NCI-H2196 treated with DMSO at 0.1 percent for 48 hours (cell line): ENCODE data around the gene VAV2.

Source experiments
- DNase-seq: peaks from one replicate; lab custom pipeline; 2025; ENCODE audit not compliant: unreplicated experiment; lab: John Stamatoyannopoulos, UW

Gene VAV2

GRCh38 chr9:133881671-133882381 is 110.3 kb downstream of the VAV2 start:
- DNase-seq, result peak; percentile 55

DNA sequence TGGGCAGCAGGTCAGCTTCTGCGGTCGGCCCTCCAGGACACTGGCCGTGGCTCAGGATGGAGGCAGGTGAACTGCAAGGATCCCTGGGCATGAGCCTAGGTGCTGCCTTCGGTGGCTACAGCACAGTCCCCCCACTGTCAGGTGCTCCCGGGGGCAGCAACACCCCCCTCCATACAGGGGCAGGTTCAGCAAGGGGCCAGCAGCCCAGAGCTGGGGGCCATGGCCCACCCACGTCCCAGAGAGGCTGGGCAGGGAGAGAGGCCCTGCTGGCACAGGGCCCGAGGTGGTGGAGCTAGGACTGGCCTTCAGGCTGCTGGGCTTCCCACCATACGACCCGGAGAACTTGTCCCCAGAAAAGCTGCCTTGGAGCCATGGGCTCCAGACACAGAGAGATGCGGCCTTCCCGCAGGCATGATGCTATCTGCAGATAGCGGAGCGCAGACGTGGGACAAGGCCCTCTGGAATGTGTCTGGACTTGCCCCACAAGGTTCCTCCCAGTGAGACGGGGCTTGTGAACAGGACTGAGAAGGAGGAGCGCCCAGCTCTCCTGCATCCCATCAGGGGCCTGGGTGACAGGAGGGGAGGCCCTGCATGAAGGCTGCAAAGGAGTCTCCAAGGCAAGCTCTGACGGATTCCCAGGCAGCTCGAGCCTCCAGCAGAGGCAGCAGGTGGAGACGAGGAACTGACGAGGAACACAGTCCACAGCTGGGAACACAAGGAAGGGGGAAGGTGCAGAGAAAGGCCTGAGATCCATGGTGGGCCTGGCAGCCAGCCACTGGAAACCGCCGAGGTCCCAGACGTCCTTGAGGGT is 111.1 kb downstream of the VAV2 start:
- DNase-seq, result peak; percentile 55

GRCh38 chr9:133880136-133880535 is 112.0 kb downstream of the VAV2 start:
- DNase-seq, result no peak

DNA sequence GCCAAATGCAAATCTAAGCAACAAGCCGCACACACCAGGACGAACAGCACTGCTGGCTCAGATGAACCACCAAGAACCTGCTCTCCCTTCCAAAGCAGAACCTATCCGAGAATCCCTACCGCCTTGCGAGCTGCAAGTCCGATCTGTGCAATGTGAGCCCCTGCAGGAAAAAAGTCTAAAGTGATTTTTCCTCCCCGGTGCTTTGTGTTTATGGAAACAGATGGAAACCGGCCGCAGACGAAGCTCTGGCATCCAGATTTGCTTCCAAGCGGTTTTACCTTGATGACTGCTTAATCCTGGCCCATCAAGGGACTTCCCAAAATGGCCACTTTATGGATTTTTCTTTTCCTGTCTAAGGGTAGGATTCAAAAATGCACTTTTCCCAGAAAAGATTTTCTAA is 112.5 kb downstream of the VAV2 start:
- DNase-seq, result no peak

DNA sequence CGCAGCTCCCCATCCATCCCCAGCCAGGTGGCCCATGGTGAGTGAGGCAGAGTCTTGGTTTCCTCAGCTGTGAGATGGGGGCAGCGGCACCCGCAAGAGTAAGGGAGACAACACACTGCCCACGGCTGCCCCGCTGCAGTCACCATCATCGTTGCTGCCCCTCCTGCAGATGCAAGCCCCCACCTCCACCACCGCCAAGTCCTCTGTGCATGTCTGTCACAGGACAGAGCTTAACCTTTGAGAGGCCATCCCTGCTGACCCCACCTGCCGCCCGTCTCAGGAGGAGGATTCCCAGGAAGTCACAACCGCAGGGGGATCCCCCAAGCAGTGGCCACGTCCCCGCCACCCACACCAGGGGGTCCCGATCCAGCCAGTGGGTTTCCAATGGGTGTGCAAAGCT is 113.7 kb downstream of the VAV2 start:
- DNase-seq, result no peak

GRCh38 chr9:133877967-133878366 is 114.2 kb downstream of the VAV2 start:
- no peak for DNase-seq

DNA sequence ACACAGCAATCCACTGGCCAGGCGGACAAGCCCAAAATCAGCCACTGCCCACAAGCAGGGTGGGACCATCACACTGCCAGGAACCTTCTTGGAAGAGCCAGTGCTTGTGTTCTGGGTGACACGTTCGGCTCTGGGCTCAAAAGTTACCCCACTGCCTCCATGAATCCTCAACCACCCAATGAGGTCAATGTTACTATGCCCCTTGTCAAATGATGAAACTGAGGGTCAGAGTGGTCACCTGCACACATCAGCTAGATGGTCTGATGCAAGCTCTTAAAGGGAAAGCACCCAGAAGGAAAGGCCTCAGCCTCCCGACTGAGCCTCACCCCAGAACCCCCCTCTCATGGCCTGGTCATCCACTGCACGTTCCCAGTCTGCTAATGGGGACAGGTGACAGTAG is 114.8 kb downstream of the VAV2 start:
- no peak for DNase-seq

GRCh38 chr9:133876836-133877235 is 115.3 kb downstream of the VAV2 start:
- DNase-seq, result peak; percentile 34

- DNase-seq, result no peak
Observed at GRCh38 chr9:133876144-133876543, 116.0 kb downstream of the VAV2 start.

- no peak for DNase-seq
Observed at GRCh38 chr9:133875131-133875530, 117.0 kb downstream of the VAV2 start.

DNA sequence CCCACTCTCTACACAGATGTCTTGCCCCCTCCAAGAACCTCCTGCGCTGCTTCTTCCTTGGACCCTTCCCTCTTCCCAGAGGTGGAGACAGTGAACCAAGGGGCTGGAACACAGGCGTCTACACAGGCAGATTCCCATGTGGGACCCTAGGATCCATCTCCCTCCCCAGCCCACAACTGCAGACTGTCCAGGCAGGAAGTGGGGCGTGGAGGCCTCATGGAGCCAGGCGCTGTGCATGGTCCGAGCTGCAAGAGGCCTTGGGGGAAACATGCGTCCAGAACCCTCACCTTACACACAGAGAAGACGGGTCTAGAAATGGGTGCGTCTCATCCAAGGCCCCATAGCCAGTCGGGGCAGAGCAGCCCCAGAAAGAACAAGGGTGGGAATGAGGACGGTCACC is 117.5 kb downstream of the VAV2 start:
- no peak for DNase-seq

DNA sequence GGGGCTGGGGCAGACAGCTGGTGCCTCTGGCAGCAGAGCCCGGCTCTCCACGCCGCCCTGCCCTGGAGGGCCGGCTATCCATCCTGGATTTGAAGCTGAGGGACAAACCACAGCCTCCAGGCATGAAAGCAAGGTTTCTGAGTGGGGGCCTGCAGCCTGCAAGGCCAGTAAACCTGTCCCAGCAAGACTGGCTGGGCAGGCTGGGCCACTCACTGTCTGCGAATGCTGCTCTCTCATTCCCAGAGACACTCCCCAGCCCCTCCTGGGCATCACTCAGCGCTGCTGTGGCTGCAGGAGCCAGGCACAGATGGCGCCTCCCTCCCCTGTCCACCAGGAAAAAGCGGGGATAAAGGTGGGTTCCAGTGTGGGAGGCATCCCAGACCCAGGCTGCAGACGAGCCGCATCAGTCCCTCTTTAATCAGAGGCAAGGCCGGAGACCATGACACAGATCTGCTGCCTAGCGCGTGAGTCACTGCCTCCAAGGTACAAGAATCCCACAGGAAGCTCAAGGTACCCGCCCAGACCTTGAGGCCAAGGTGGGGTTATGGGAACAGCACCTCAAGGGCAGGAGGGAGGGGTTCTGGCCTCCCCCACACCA is 118.0 kb downstream of the VAV2 start:
- no peak for DNase-seq

DNA sequence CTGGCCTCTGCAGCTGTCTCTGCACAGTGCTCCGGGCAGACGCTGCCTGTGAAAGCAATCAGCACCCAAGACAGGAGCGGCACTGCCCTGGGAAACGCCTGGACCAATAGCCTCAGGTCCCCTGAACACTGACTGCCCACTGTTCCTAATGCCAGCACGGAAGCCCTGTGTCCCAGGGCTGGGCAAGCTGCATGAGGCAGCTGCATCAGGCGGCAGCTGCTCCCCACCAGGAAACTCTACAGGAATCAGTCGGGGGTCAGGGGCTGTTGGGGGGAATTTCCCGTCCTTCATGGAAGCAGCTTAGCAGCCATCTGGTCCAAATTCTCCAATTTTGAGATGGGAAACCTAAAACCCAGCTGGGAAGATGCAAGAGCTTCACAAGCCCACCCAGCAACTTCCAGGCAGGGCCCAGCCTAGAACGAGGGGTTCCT is 118.6 kb downstream of the VAV2 start:
- no peak for DNase-seq

DNA sequence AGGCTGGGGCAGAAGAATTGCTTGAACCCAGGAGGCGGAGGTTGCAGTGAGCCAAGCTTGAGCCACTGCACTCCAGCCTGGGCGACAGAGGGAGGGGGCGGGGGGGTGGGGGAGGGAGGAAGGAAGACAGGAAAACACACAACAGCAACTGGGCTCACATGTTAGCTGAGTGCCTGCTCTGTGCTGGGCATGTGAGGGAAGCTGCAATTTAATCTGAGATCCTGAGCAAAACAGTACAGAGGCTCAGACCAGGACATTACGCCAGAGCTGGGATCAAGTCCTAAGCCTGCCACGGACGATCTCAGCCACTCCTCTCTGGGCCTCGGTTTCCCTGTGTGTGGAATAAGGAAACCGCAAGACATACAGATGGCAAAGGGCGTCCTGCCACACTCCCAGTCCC is 119.1 kb downstream of the VAV2 start:
- no peak for DNase-seq

DNA sequence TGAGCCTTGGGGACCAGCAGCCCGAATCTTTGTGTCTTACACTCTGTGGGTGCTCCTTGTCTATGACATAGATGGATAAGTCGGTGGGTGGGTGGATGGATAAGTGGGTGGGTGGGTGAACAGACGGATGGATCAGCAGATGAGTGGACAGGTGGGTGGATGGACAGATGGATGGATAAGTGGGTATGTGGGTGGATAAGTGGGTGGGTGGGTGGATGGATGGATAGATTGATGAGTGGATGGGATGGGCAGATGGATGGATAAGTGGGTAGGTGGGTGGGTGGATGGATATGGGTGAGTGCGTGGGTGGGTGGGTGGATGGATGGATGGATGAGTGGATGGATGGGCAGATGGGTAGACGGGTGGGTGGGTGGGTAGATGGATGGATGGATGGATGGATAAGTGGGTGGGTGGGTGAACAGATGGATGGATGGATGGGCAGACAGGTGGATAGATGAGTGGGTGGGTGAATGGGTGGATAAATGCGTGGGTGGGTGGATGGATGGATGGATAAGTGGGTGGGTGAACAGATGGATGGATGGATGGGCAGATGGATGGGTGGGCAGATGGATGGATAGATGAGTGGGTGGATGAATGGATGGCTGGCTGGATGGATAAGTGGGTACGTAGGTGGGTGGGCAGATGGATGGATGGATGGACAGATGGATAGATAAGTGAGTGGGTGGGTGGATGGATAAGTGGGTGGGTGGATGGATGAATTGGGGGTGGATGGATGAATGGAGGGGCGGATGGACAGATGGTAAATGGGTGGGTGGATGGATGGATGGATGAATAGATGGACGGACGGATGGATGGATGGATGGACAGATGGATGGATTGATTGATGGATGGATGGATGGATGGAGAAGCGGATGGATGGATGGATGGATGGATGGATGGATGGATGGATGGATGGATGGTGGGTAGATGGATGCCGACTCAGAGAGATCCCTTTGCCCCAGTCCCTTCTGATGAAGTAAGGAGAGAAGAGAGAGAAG is 121.2 kb downstream of the VAV2 start:
- no peak for DNase-seq

- no peak for DNase-seq
Observed at GRCh38 chr9:133869674-133870405, 122.3 kb downstream of the VAV2 start.

DNA sequence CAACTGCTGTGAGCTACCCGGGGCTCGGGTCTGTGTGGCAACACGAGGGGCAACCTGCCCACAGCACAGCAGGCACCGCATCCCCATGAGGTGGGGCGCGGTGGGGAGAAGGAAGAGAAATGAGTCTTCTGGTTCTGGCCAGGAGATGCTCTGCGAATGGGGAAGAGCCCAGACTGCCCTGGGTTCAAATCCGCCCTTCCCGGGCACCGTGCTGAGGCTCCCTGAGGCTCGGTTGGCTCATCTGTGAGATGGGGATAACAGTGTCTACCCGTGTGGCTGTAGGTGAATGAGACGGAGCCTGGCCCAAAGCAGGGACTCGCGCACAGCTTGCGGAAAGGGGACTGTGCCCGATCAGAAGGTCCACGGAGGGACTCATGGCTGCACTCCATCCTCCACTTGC is 123.9 kb downstream of the VAV2 start:
- DNase-seq, result no peak

- no peak for DNase-seq
Observed at GRCh38 chr9:133866946-133867345, 125.2 kb downstream of the VAV2 start.

- DNase-seq, result no peak
Observed at GRCh38 chr9:133864011-133864410, 128.1 kb downstream of the VAV2 start.

GRCh38 chr9:133863257-133863592 is 128.9 kb downstream of the VAV2 start:
- DNase-seq, result no peak
